Esophagus muscularis mucosa (tissue), 3 donors: ENCODE data around the gene RAB17.

ENCODE experiments used
- CTCF ChIP-seq, 3 experiments: fragments of 200-600 bp in 2 of 3; fragments of 450-650 bp in 1 of 3; sonication (generic) in 2 of 3; IDR thresholded peaks; one replicate each; pipeline ENCODE4 v1.5.1; 2017 to 2019; ENCODE audit warnings: antibody characterized with exemption in 3 of 3, mild to moderate bottlenecking in 2 of 3, moderate library complexity in 1 of 3
- POLR2A ChIP-seq: fragments of 450-650 bp; IDR thresholded peaks from one replicate; pipeline ENCODE4 v1.6.1; 2017; ENCODE audit warnings: antibody characterized with exemption, moderate library complexity, mild to moderate bottlenecking, low read depth
- POLR2AphosphoS5 ChIP-seq, 2 donors: sonication (generic); formaldehyde crosslinking; IDR thresholded peaks; one replicate each; pipeline ENCODE4 v1.6.1; 2017; ENCODE audit warnings: antibody characterized with exemption in 2 of 2

DNA sequence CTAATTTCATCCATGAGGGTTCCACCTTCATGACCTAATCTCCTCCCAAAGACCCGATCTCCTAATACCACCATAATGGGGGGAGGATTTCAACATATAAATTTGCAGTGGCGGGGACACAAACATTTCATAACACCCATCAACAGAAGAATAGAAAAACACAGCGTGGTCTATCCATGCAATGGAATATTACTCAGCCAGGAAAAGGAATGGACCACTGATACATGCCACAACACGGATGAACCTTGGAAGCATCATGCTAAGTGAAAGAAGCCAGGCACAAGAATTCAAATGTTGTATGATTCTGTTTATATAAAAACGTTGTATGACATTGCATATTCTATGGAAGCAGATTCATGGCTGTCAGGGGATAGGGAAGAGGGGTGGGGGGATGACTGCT is 21.5 kb downstream of the RAB17 start:
- TF ChIP-seq CTCF (IDR thresholded peaks at IDR 0.05) (no peak), POLR2A (no peak), POLR2AphosphoS5 (IDR thresholded peaks at IDR 0.05) (no peak)
